GM12878 (cell line): ENCODE results near the gene ABCB10.

Source experiments
- JUNB ChIP-seq: IDR thresholded peaks from 2 replicates; pipeline ENCODE4 v1.6.1; 2016; ENCODE audit warnings: antibody characterized with exemption, mild to moderate bottlenecking
- KDM1A ChIP-seq: fragments of 200-600 bp; sonication (generic); IDR thresholded peaks from 2 replicates; pipeline ENCODE4 v1.6.1; 2016; ENCODE audit warnings: borderline replicate concordance
- NKRF ChIP-seq: fragments of 450-650 bp; conservative IDR thresholded peaks from 2 replicates; pipeline ENCODE4 v1.6.1; 2017; ENCODE audit warnings: mild to moderate bottlenecking, moderate library complexity
- POLR2AphosphoS5 ChIP-seq: IDR thresholded peaks from 2 replicates; pipeline ENCODE4 v1.6.1; 2011; ENCODE audit warnings: mild to moderate bottlenecking, low read length, inconsistent platforms
- SIN3A ChIP-seq: IDR thresholded peaks from 2 replicates; pipeline ENCODE4 v1.6.1; 2012; ENCODE audit warnings: low read depth, low read length, improper control_type of control experiment
- STAT3 ChIP-seq: IDR thresholded peaks from 2 replicates; pipeline ENCODE4 v1.6.1; 2011; ENCODE audit warnings: low read depth, low read length, improper control_type of control experiment
- ZNF384 ChIP-seq: IDR thresholded peaks from 2 replicates; pipeline ENCODE4 v1.6.1; 2012; ENCODE audit warnings: low read depth, mild to moderate bottlenecking, low read length, improper control_type of control experiment, borderline replicate concordance

DNA sequence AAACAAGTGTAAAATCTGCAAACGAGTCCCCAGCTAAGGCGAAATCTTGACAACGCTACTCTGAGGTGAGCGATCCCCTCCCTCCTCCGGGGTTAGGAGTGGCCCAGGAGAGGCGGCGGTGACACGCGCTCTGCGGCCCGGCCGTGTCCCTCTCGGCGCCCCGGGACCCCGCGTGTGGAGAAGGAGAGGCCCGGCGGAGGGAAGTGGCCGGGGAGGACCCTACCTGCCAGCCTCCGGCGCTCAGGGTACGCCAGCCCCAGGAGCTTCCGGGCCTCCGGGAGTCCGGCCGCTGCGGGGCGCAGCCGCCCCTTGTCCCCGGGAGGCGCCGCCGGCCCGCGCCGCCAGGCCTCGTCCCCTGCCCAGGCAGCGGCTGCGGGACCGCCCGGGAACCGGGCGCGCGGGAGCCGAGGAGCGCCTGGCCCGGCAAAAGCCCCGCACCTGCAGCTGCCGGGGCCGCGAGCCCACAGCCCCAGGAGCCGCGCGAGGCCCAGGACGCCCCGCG, 543 bp downstream of the ABCB10 start:
- TF ChIP-seq NKRF, result no peak
- no peak for TF ChIP-seq SIN3A
- TF ChIP-seq JUNB, result no peak
- no peak for TF ChIP-seq POLR2AphosphoS5
- no peak for TF ChIP-seq STAT3
- TF ChIP-seq KDM1A, result no peak
- no peak for TF ChIP-seq ZNF384
